ENCODE measurements around the gene ANTXR1.

Gene ANTXR1

GRCh38 chr2:69003731-69004130 lies 9.2 kb upstream of the ANTXR1 start:
- DNase-seq (ENCODE audit: low read depth, low spot score) = no peak

GRCh38 chr2:69007169-69007568 lies 5.8 kb upstream of the ANTXR1 start:
- DNase-seq (ENCODE audit: low read depth, low spot score) = no peak

- no peak for DNase-seq (ENCODE audit: low read depth, low spot score)
Measured at GRCh38 chr2:69007603-69008002, 5.4 kb upstream of the ANTXR1 start.

GRCh38 chr2:69010437-69011194 lies 2.4 kb upstream of the ANTXR1 start:
- DNase-seq (ENCODE audit: low read depth, low spot score) = no peak

GRCh38 chr2:69011611-69012157 lies 1.3 kb upstream of the ANTXR1 start:
- DNase-seq (ENCODE audit: low read depth, low spot score) = no peak

DNA sequence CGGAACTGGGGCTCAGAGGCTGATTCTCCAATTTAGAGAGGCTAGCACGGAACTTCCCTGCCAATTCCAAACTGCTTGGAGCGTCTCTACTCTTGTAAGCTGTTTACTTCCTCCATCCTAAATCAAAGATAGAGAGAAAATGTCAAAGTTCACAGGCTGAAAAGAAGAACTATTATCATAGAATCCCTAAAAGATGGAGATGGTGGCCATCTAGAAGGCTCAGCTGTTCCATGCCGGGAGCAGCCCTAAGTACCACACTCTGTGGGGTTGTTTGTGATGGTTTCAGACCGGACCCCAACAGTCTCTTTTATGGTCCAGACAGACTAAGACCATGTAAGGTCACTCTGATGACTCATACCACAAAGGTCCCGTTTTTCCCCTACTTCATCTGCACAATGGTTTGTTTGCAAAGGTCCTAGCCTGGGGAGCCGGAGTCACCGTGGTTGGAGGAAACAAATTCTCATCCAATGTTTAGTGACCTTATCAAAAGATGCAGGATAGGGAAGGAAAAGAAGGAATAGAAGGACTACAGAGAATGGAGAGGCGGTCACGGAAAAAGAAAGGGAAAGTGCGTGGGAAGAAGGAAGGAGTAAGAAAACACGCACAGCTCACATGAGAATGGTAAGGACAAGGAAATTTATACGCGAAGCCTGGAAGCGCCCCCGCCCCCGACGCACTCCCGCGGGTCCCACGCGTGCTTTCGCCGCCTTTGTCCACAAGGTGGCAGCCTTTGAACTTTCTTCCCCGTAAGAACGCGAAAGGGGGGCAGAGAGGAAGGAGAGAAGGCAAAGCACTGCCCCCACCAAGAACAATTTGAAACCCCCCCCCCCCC lies 453 bp upstream of the ANTXR1 start:
- no peak for DNase-seq (ENCODE audit: low read depth, low spot score)

- DNase-seq (ENCODE audit: low read depth, low spot score) = no peak
Measured at GRCh38 chr2:69013840-69014821, 1.2 kb downstream of the ANTXR1 start.

- DNase-seq (ENCODE audit: low read depth, low spot score) = no peak
Measured at GRCh38 chr2:69017080-69017479, 4.1 kb downstream of the ANTXR1 start.

DNA sequence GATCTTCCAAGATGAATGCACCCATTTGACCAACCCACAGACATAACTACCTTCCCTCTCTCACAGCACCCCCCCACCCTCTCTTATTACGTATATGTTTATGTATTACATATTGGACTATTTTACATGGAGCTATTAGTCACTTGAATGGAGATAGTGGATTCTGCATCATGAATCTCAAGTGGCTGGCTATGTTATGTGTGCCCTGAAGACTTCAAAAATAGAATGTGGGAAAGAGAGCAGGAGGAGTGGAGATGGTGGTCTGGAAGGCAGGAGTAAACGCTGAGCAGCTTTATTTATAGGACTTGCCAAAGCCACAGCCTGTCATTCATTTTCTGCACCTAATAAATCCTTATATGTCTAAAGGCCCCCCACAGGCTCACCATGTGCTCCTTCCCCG lies 4.9 kb downstream of the ANTXR1 start:
- no peak for DNase-seq (ENCODE audit: low read depth, low spot score)

DNA sequence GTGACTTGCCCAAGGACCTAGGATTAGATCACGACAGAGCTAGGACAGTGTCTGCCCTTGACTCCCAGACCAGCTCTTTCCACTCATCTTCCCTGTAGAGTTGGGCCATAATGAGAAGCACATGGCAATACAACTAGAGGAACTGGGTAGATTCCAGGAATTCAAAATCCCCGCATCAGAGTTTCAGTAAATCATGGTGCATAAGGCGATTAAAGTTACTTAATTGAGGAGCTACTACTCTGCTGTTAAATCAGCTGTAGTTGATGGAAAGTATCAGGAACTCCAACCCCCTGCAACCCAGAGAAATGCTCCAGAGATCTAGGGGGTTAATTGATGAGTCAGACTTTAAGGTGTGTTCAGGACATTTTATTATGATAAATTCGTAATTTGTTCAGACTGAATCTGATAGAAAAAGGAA lies 5.7 kb downstream of the ANTXR1 start:
- no peak for DNase-seq (ENCODE audit: low read depth, low spot score)

DNA sequence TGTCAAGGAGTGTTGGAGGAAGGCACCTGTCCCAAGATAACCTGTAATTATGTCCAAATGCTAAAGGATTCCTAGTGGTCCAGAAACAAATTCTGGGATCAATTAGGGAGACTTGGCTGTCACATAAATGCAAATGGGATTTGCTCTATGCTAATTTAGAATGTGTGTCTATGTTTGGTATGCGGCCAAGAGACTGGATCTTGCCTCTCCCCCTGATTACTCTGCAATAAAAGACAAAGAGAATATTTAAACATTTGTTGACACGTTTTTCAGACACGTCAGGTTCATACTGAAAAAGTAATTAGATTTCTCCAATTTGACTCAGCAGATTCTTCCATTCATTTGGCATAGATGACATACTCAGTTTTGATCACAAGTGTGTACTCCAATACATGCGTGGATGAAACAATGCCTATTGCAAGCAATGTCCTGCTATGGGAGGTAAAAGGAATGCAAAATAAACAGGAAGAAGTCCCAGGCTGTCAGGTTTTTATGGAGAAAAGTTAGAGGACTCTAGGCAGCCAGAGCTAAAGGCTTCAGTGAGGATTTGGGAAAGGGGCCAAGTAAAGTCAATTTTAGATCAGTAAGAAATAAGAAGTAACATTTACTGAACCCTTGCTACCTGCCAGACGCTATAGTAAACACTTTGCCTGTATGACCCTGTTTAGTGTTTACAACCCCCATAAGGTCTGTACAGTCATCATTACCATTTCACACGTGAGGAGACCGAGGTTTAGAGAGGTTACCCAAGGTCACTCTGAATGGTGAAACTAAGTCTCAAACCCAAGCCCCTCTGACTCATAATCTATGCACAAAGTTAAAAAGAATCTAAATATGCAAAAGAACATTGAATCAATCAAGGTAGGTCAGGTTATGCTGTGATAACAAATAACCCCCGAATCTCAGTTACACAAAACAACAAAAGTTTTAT lies 7.8 kb downstream of the ANTXR1 start:
- DNase-seq (ENCODE audit: low read depth, low spot score) = no peak

GRCh38 chr2:69021727-69022126 lies 8.7 kb downstream of the ANTXR1 start:
- no peak for DNase-seq (ENCODE audit: low read depth, low spot score)

- DNase-seq (ENCODE audit: low read depth, low spot score) = no peak
Measured at GRCh38 chr2:69022548-69022947, 9.6 kb downstream of the ANTXR1 start.

DNA sequence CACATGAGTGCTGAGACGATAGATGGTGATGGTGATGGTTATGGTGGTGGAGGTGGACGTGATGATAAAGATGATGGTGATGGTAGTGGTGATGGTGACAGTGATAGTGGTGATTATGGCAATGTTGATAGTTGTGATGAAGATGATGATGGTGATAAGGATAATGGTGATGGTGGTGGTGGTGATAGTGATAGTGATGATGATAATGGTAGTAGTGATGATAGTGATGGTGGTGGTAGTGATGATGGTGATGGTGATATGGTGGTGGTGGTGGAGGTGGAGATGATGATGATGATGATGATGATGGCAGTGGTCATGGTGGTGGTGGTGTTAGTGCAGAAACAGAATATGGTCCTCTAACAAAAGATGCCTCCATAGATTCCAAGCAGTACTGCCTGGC lies 10.3 kb downstream of the ANTXR1 start:
- DNase-seq (ENCODE audit: low read depth, low spot score) = no peak

GRCh38 chr2:69026026-69026425 lies 13.0 kb downstream of the ANTXR1 start:
- peak; percentile 30 for DNase-seq (ENCODE audit: low read depth, low spot score)

DNA sequence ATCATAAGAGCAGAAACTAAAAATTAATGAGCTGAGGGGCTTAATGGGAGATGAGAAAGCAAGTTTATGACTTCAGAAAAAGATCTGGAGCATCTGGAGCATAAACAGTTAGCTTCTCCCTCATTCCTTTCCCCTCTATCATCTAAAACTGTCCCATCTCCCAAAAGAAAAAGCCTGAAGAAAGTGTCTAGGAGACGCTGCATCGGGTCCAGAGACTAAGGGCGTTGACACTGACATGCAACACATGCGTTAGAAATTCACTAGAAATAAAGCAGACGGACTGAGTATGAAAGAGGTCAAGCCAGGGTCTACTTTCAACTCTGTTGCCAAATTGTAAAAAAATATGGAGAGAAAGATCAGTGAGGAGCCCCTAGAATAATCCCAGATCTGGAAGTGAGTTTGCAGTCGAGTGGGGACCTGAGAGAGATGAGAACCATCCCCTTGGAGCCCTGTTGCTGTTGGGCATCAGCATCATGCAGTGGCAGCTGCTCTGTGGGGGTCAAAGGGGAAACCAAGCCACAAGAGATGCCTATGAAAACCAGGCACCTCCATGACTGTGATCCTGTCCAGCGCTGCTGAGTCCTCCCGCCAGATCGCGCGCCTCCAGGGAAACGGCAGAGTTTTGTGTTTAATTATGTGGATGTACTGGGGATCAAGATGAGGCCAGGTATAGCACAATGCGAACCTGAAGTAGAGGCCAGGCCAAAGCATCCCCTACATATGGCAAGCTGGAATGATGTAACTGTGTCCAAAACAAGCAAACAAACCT lies 13.9 kb downstream of the ANTXR1 start:
- DNase-seq (ENCODE audit: low read depth, low spot score) = no peak

GRCh38 chr2:69030800-69031428 lies 17.9 kb downstream of the ANTXR1 start:
- DNase-seq (ENCODE audit: low read depth, low spot score) = no peak

DNA sequence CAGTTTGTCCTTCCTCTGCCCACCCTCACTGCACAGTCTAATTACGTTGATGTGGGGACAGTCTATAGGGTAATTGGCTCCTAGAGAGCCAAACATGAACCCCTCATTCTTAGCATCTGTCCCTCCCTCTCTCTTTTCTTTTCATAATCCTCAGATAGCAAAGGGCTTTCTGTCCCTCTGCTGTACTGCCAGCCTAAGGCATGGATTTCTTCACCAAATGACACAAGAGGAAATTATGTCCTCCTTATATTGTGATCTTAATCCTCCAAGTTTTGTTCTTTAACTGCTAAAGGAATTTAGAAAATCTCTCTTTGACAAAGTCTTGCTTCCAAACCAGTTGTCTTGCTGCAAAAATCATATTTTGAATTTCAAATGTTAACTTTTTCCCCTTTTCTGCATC lies 18.5 kb downstream of the ANTXR1 start:
- no peak for DNase-seq (ENCODE audit: low read depth, low spot score)

DNA sequence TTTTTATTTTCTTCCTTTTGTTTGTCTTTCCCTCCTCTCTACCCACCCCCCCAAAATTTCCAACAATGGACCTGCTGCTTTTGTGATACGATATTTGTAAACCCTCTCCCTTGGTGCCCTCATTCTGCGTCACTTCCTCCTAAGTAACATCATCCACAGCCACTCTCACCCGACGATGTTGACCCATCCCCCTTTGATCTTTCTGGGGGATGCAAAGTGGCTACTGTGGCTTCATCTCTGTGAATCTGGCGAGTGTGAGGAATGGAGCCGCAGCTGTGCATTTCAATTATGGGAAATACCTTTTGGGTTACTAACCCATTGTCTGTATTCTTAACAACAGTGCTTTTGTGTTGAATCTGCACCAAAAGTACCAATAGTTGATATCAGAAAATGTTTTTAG lies 19.4 kb downstream of the ANTXR1 start:
- DNase-seq (ENCODE audit: low read depth, low spot score) = no peak
